Measurements from ENCODE around the gene SLC9B2.
"Not testable (repeated sequence)": the region's sequence is repeated elsewhere in the genome, so short reads cannot be mapped to it uniquely, and the experiment has no call there.

SLC9B2 gene

GRCh38 chr4:103012551-103012950 lies 64.0 kb downstream of the SLC9B2 start:
- DNase-seq, result no peak

GRCh38 chr4:103012060-103012459 lies 64.5 kb downstream of the SLC9B2 start:
- DNase-seq, result no peak

GRCh38 chr4:103011378-103012025 lies 65.1 kb downstream of the SLC9B2 start:
- no peak for DNase-seq

GRCh38 chr4:103010804-103011203 lies 65.8 kb downstream of the SLC9B2 start:
- no peak for DNase-seq

GRCh38 chr4:103008875-103009729 lies 67.5 kb downstream of the SLC9B2 start:
- peak; percentile 25 for DNase-seq

GRCh38 chr4:103002551-103002950 lies 74.0 kb downstream of the SLC9B2 start:
- no peak for DNase-seq

- no peak for DNase-seq
Observed at GRCh38 chr4:102994803-102995202, 81.8 kb downstream of the SLC9B2 start.

- not testable (repeated sequence) for DNase-seq
Observed at GRCh38 chr4:102993985-102994384, 82.6 kb downstream of the SLC9B2 start.

GRCh38 chr4:102988429-102989020 lies 88.0 kb downstream of the SLC9B2 start:
- no peak for DNase-seq

- no peak for DNase-seq
Observed at GRCh38 chr4:102981005-102981404, 95.6 kb downstream of the SLC9B2 start.
